HG02763 (cell line): ENCODE measurements around the gene CDKL4.
"Not testable (repeated sequence)": the region's sequence is repeated elsewhere in the genome, so short reads cannot be mapped to it uniquely, and the experiment has no call there.

ENCODE experiments used
- ATAC-seq: cut with Tn5 transposase; IDR thresholded peaks from one replicate; pipeline ENCODE4 v1.9.1; 2021; ENCODE audit warnings: mild to moderate bottlenecking, moderate library complexity; ENCODE audit not compliant: unreplicated experiment

The CDKL4 gene

DNA sequence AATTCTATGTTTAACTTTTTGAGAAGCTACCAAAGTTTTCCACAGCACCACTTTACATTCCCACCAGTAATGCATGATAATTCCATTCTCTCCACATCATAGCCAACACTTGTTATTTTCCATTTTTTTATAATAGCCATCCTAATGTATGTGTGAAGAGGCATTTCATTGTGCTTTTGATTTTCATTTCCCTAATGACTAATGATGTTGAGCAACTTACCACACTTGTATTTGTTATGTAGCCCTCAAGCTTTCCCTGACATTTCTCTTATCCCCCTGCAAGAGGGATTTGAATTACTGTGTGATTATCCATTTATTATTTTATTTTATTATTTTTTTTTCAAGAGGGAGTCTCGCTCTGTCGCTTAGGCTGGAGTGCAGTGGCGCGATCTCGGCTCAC lies 99.4 kb downstream of the CDKL4 start:
- no peak for ATAC-seq

DNA sequence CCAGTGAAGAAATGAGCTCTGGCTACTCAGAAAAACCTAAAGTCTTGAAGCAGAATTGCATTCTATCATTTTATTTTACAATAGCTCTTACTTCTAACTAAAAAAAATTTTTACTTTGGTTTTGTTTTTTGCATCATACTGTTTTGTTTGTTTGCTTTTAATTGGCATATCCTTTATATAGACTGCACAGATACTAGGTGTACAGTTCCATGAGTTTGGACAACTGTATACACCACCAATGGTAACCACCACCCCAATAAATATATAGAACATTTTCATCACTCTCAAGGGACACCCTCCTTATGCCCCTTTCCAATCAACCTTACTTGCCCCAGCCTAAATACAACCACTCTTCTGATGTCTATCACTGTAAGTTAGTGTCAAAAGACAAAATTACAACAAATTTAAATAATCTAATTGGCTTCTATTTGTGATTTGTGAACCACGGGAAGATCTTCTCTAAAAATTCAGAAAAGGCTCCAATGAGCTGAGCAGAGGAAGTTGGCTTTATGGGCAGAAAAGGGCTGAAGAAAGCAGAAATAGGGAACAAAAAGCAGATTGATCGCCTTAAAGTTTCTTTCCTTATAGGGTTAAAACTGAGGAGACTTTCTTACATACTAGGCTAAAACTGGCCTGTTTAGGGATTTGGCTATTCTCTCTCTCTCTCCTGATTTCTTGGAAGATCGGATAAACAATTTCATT lies 100.7 kb downstream of the CDKL4 start:
- ATAC-seq = no peak

DNA sequence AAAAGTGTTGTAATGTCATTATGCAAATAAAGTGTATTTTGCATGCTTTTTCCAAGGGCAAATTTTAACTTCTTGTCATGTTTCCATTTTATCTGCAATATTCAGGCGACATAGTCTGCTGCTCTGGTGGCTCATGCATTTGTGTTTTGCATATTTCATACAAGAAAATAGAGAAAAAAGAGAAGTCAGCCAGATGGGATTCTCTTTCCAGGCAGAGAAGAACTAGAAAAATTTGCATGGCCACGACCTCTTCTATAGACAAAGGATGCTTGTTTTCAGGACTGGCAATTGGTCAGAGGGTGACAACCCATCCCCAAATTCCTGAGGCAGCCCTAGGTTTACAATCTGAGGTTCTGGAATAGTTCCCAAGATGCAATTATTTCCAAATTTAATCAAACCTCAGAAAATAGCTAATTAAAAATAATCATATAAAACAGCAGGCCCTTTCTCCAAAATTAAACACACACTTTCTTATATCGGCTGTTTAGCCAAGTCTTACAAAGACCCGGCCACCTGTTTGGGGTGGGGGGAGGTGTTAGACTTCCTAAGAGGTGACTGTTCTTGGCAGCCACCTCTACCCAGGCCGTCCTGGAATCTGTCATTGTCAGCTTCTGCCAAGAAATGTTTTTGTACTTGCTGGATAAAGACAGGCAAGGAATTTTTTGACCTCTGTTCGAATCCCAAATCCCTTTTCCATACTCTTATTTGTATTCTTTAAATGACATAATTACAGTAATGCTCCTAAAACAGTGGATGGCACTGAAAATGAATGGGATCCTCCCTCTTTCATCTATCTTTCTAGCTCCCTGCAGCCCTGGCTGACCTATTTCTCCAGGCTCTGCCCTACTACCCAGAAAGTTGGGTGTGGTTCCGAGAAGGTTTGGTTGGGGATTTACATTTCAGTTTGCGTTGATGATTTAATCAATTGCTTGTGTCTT lies 102.2 kb downstream of the CDKL4 start:
- no peak for ATAC-seq

GRCh38 chr2:39140948-39141333 lies 102.8 kb downstream of the CDKL4 start:
- not testable (repeated sequence) for ATAC-seq

DNA sequence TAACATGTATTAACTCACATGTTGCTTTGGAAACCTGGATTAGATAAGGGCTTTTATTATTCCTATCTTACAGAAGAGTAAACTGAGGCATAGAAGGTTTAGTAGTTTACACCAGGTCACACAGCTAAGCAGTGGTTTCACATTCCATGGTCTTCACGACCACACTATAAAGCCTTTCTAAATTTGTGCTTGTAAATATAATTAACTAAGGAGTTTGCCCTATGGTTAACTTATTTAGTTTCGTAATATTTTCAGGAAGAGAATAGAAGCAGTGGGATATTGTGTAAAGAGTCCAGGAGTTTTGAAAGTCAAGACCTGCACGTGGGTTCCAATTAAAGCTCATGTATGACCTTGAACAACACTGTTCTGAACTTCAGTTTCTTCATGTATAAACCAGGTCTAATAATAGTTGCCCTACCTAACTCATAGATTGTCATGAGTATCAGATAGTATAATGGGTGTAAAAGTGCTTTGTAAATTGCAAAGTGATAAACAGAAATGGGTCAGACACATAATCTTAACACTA lies 103.4 kb downstream of the CDKL4 start:
- ATAC-seq = no peak

DNA sequence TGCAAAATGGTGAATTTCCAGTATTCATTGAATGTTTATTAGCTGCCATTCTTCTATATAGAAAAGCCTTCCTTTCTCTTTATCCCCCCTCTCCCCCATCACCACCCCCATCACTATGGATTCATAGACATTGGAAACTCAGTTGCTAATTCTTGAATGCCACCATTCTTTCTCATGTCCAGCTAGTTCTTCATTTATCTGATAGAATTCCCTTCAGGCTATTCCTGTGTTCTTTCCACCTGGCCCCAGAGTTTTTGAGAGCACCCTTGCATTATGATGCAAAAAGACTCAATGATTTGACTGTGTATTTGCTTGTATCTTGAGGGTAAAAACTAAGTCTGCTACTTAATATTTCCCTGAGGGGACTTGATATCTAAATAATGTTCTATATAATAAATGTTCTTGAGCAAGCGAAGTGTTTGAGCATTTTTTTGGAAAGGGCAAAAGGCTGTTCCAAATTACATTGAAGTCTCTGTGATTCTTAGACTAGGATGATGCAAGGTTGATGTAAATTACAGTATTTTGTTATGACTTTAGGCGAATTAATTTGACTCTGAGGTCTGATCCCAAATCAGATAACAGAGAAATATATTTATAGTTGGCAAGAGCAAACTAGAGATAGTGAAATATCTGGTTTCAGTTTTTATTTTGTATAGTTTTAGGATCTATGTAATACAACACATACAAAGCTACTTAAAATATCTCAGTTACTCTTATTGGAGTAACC lies 104.1 kb downstream of the CDKL4 start:
- ATAC-seq = no peak

DNA sequence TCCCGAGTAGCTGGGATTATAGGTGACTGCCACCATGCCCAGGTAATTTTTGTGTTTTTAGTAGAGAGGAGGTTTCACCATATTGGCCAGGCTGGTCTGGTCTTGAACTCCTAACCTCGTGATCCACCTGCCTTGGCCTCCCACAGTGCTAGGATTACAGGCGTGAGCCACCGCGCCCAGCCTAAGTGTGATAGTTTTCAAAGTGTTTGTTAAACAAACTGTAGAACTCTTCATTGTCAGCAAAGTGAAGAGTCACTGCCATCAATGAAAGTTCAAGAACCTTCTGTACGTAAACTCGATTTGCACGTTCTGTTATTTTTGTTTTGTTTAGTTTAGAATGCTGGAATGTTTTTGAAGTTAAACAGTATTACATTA lies 104.9 kb downstream of the CDKL4 start:
- no peak for ATAC-seq

DNA sequence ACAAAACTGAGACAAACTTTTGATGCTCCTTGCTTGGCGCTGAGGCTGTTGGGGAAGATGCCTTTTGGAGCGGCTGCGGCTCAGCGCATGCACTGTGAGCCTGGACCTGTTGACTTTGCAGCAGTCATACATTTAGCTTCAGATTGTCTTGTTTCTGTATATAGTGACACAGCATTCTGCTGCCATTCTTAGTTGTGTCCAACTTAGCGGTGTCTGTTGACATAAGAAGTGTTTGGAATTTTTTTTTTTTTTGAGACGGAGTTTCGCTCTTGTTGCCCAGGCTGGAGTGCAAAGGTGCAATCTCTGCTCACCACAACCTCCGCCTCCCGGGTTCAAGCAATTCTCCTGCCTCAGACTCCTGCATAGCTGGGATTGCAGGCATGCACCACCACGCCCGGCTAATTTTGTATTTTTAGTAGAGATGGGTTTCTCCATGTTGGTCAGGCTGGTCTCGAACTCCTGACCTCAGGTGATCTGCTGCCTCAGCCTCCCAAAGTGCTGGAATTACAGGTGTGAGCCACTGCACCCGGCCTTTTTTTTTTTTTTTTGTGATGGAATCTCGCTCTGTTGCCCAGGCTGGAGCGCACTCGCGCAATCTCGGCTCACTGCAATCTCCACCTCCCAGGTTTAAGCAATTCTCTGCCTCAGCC lies 105.5 kb downstream of the CDKL4 start:
- not testable (repeated sequence) for ATAC-seq

- ATAC-seq = no peak
These were observed 107.0 kb downstream of the CDKL4 start for GRCh38 chr2:39136799-39137198.

DNA sequence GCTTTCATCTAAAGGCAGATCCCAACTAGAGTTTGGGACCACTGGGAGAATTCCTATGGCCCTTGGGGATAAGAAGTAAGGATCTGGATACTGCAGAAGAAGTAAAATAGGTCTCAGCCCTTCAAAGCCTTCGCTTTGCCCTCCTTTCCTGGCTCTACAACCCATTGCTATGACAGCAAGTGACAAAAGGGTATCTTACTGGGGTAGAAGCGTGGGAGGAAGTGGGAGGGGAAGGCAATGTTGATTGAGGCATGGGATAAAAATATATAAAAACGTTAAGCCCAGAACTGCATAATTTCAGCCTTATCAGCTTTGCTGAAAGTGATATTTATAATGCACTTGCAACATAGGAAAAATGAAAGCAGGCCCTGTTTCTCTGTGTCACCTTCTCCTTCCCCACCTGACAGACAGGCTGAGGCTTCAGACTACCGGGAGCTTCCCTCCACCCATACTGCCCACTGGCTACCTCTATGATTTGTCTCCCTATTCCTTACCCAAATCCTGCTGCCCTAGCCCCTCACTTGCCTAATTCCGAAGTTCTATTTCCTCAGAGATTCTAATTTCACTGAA lies 108.0 kb downstream of the CDKL4 start:
- ATAC-seq = no peak

- no peak for ATAC-seq
These were observed 110.4 kb downstream of the CDKL4 start for GRCh38 chr2:39133215-39133851.

GRCh38 chr2:39128919-39129391 lies 114.8 kb downstream of the CDKL4 start:
- peak; percentile 43 for ATAC-seq

- peak; percentile 50 for ATAC-seq
These were observed 115.8 kb downstream of the CDKL4 start for GRCh38 chr2:39127973-39128372.
